ENCODE results near the gene FAM120A.

DNA sequence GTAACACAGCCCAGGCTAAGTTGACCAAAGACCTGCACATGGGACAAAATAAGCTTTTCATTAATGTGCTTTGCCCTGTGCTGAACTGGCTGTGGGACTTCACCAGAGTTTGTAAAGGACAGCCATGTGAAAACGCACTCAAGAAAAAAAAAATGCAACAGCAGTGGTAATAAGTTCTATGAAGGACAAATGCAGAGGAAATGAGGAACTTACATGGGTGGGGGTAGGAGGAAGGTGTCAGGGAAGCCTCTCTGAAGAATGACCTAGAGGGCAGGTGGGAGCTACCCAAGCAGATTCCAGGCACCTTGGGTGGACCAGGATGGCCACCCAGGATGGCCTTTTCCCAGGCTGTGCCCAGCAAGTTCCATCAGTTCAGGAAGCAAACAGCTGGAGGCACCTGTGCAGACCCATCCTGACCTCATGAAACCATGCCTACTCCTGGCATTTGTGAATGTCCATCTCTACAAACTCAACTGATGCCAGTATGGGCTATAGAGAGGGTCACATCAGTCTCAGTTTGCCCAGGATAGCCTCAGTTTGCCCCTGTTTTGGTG lies 118.2 kb downstream of the FAM120A start:
- no peak for TF ChIP-seq CTCF (IDR thresholded peaks at IDR 0.05; ENCODE audit: poor library complexity, severe bottlenecking)
- TF ChIP-seq, protein P1, sequence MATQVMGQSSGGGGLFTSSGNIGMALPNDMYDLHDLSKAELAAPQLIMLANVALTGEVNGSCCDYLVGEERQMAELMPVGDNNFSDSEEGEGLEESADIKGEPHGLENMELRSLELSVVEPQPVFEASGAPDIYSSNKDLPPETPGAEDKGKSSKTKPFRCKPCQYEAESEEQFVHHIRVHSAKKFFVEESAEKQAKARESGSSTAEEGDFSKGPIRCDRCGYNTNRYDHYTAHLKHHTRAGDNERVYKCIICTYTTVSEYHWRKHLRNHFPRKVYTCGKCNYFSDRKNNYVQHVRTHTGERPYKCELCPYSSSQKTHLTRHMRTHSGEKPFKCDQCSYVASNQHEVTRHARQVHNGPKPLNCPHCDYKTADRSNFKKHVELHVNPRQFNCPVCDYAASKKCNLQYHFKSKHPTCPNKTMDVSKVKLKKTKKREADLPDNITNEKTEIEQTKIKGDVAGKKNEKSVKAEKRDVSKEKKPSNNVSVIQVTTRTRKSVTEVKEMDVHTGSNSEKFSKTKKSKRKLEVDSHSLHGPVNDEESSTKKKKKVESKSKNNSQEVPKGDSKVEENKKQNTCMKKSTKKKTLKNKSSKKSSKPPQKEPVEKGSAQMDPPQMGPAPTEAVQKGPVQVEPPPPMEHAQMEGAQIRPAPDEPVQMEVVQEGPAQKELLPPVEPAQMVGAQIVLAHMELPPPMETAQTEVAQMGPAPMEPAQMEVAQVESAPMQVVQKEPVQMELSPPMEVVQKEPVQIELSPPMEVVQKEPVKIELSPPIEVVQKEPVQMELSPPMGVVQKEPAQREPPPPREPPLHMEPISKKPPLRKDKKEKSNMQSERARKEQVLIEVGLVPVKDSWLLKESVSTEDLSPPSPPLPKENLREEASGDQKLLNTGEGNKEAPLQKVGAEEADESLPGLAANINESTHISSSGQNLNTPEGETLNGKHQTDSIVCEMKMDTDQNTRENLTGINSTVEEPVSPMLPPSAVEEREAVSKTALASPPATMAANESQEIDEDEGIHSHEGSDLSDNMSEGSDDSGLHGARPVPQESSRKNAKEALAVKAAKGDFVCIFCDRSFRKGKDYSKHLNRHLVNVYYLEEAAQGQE (IDR thresholded peaks at IDR 0.05; ENCODE audit: borderline replicate concordance): no peak
- TF ChIP-seq EP300 (conservative IDR thresholded peaks at IDR 0.05; ENCODE audit: poor library complexity, severe bottlenecking): no peak
- TF ChIP-seq RAD21 (conservative IDR thresholded peaks at IDR 0.05): no peak
- no peak for TF ChIP-seq TAF1 (IDR thresholded peaks at IDR 0.05; ENCODE audit: low read depth)
- no peak for TF ChIP-seq POLR2AphosphoS5 (IDR thresholded peaks at IDR 0.05)
- TF ChIP-seq MXI1 (conservative IDR thresholded peaks at IDR 0.05; ENCODE audit: poor library complexity, severe bottlenecking): no peak

Measured in neural cell (in vitro differentiated cells).